ENCODE results near the gene ADAM12. TPM values are rescaled to one million over a fixed set of nuclear protein-coding genes. Genes with fewer than 3 reads are reported as not detected.

Gene ADAM12
- total and polyA plus RNA-seq, 9 of the 15 experiments (the other 6 are each of a cell fraction or from before 2014, with no cell fraction given): not detected

- Histone ChIP-seq H3K9ac (ENCODE audit: insufficient read depth in 1 of 2, low read depth in 2 of 2, low read length in 2 of 2) (no peak overlapping the region), H4K20me1 (replicated peaks; ENCODE audit: control insufficient read depth, insufficient read depth, low read length) (no peaks in the 10 kb centered on the region), H2AFZ (ENCODE audit: low read depth, low read length) (no peak overlapping the region), H3K36me3 (ENCODE audit: control insufficient read depth, insufficient read depth, low read length) (no peaks in the 10 kb centered on the region), H3K4me2 (ENCODE audit: insufficient read depth, low read length) (no peak overlapping the region), H3K27me3 (ENCODE audit: control insufficient read depth in 2 of 2, insufficient read depth in 2 of 2, low read length in 2 of 2) (peaks cover 0 to 13% of the 10 kb centered on the region in 2 experiments; a peak in 2 of 5 replicates), H3K27ac (ENCODE audit: extremely low read depth, low read depth, low read length) (no peak overlapping the region), H3K9me3 (replicated peaks; ENCODE audit: control insufficient read depth, insufficient read depth, low read depth, low read length) (no peaks in the 10 kb centered on the region), H3K4me1 (replicated peaks in 1 of 2; ENCODE audit: control insufficient read depth in 2 of 2, insufficient read depth in 2 of 2, low read length in 2 of 2) (no peaks in the 10 kb centered on the region), H3K79me2 (ENCODE audit: control insufficient read depth, insufficient read depth, low read length) (no peaks in the 10 kb centered on the region), H3K9me1 (ENCODE audit: control insufficient read depth, insufficient read depth, low read length) (no peaks in the 10 kb centered on the region), H3K4me3 (no peak overlapping the region)
- FAIRE-seq (no peak), DNase-seq (ENCODE audit: extremely low read depth in 1 of 4, low spot score in 3 of 4) (no peak), ATAC-seq (no peak)
- ChIA-PET CTCF (ENCODE audit: low intra/inter-chr PET ratio) (no interaction called here), POLR2A (no interaction called here)
- TF ChIP-seq FOXJ2 (tag; IDR thresholded peaks at IDR 0.05): no peak
- no peak for TF ChIP-seq CEBPB (tag; IDR thresholded peaks at IDR 0.05)
- TF ChIP-seq, protein P1, sequence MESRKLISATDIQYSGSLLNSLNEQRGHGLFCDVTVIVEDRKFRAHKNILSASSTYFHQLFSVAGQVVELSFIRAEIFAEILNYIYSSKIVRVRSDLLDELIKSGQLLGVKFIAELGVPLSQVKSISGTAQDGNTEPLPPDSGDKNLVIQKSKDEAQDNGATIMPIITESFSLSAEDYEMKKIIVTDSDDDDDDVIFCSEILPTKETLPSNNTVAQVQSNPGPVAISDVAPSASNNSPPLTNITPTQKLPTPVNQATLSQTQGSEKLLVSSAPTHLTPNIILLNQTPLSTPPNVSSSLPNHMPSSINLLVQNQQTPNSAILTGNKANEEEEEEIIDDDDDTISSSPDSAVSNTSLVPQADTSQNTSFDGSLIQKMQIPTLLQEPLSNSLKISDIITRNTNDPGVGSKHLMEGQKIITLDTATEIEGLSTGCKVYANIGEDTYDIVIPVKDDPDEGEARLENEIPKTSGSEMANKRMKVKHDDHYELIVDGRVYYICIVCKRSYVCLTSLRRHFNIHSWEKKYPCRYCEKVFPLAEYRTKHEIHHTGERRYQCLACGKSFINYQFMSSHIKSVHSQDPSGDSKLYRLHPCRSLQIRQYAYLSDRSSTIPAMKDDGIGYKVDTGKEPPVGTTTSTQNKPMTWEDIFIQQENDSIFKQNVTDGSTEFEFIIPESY (CRISPR knock-in tag; IDR thresholded peaks at IDR 0.05): no peak
- no peak for TF ChIP-seq SMARCB1 (IDR thresholded peaks at IDR 0.05; ENCODE audit: insufficient read length, low read depth)
- no peak for TF ChIP-seq MCM3 (IDR thresholded peaks at IDR 0.05)
- no peak for TF ChIP-seq ZNF121 (CRISPR knock-in tag; conservative IDR thresholded peaks at IDR 0.05)
- TF ChIP-seq, protein P2, sequence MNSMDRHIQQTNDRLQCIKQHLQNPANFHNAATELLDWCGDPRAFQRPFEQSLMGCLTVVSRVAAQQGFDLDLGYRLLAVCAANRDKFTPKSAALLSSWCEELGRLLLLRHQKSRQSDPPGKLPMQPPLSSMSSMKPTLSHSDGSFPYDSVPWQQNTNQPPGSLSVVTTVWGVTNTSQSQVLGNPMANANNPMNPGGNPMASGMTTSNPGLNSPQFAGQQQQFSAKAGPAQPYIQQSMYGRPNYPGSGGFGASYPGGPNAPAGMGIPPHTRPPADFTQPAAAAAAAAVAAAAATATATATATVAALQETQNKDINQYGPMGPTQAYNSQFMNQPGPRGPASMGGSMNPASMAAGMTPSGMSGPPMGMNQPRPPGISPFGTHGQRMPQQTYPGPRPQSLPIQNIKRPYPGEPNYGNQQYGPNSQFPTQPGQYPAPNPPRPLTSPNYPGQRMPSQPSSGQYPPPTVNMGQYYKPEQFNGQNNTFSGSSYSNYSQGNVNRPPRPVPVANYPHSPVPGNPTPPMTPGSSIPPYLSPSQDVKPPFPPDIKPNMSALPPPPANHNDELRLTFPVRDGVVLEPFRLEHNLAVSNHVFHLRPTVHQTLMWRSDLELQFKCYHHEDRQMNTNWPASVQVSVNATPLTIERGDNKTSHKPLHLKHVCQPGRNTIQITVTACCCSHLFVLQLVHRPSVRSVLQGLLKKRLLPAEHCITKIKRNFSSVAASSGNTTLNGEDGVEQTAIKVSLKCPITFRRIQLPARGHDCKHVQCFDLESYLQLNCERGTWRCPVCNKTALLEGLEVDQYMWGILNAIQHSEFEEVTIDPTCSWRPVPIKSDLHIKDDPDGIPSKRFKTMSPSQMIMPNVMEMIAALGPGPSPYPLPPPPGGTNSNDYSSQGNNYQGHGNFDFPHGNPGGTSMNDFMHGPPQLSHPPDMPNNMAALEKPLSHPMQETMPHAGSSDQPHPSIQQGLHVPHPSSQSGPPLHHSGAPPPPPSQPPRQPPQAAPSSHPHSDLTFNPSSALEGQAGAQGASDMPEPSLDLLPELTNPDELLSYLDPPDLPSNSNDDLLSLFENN (IDR thresholded peaks at IDR 0.05; ENCODE audit: low read depth in 2 of 2, low read length in 2 of 2): no peak
- TF ChIP-seq GABPB2 (CRISPR knock-in tag; conservative IDR thresholded peaks at IDR 0.05): no peak
- no peak for TF ChIP-seq PHF21A (IDR thresholded peaks at IDR 0.05; ENCODE audit: borderline replicate concordance, low read depth)
- TF ChIP-seq NFE2L1 (tag; IDR thresholded peaks at IDR 0.05; ENCODE audit: borderline replicate concordance, low read depth): no peak
- TF ChIP-seq TCF7L2 (IDR thresholded peaks at IDR 0.05; ENCODE audit: low read depth, low read length): no peak
- no TSS peak for BruUV-seq (replicated peaks)
- intact Hi-C loops (cut with micrococcal nuclease) (no loop called here), in situ Hi-C loops (cut with MboI) (no loop called here)
- 0% methylated on average over 2 of the region's 2 CpGs for WGBS (ENCODE audit: insufficient coverage, low coverage, missing lambda C conversion rate)
These were observed 386.7 kb downstream of the ADAM12 start for GRCh38 chr10:126001576-126001975.

Measured in K562 (cell line).